ENCODE measurements around the gene GBE1. TPM values are rescaled to one million over a fixed set of nuclear protein-coding genes. Genes with fewer than 3 reads are reported as not detected.

The GBE1 gene
- polyA plus RNA-seq, 1 donor (not counting 4 experiments of a cell fraction or from before 2014, with no cell fraction given): 30.2 TPM

GRCh38 chr3:81490541-81491288 is 270.7 kb downstream of the GBE1 start:
- FAIRE-seq (peak; percentile 85), DNase-seq (ENCODE audit: low read depth, low spot score) (peak; percentile 60)
- Histone ChIP-seq H3K27me3 (ENCODE audit: control insufficient read depth, extremely low read depth, insufficient read depth, low read length) (no peaks in the 10 kb centered on the region), H3K9ac (ENCODE audit: control insufficient read depth, extremely low read depth, insufficient read depth, low read length) (no peak overlapping the region), H3K4me1 (ENCODE audit: control insufficient read depth, extremely low read depth, insufficient read depth, low read length) (peaks cover 3% of the 10 kb centered on the region), H4K20me1 (ENCODE audit: control insufficient read depth, extremely low read depth, insufficient read depth, low read length) (no peaks in the 10 kb centered on the region), H3K4me2 (ENCODE audit: control insufficient read depth, extremely low read depth, insufficient read depth, low read depth, low read length) (no peak overlapping the region), H3K36me3 (ENCODE audit: control insufficient read depth in 2 of 2, extremely low read depth in 1 of 2, insufficient read depth in 2 of 2, low read length in 2 of 2) (no peaks in the 10 kb centered on the region), H3K9me1 (ENCODE audit: control insufficient read depth, extremely low read depth, insufficient read depth, low read length) (no peaks in the 10 kb centered on the region), H3K4me3 (ENCODE audit: control insufficient read depth in 2 of 3, extremely low read depth in 1 of 3, insufficient read depth in 2 of 3, low read depth in 1 of 3, low read length in 3 of 3) (no peak overlapping the region), H2AFZ (ENCODE audit: control insufficient read depth, low read length) (no peak overlapping the region), H3K27ac (ENCODE audit: control insufficient read depth, insufficient read depth, low read length) (no peak overlapping the region), H3K79me2 (ENCODE audit: control insufficient read depth, insufficient read depth, low read length) (no peaks in the 10 kb centered on the region), H3K9me3 (ENCODE audit: control insufficient read depth, low read depth, low read length) (no peaks in the 10 kb centered on the region)
- dilution Hi-C loops (cut with MboI; ENCODE audit: extremely low pct_ligation_motif_present, low sequenced_read_pairs): no loop called here
- TF ChIP-seq, protein P1, sequence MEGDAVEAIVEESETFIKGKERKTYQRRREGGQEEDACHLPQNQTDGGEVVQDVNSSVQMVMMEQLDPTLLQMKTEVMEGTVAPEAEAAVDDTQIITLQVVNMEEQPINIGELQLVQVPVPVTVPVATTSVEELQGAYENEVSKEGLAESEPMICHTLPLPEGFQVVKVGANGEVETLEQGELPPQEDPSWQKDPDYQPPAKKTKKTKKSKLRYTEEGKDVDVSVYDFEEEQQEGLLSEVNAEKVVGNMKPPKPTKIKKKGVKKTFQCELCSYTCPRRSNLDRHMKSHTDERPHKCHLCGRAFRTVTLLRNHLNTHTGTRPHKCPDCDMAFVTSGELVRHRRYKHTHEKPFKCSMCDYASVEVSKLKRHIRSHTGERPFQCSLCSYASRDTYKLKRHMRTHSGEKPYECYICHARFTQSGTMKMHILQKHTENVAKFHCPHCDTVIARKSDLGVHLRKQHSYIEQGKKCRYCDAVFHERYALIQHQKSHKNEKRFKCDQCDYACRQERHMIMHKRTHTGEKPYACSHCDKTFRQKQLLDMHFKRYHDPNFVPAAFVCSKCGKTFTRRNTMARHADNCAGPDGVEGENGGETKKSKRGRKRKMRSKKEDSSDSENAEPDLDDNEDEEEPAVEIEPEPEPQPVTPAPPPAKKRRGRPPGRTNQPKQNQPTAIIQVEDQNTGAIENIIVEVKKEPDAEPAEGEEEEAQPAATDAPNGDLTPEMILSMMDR (optimal IDR thresholded peaks at IDR 0.05 in 1 of 3, IDR thresholded peaks at IDR 0.05 in 1 of 3, conservative IDR thresholded peaks at IDR 0.05 in 1 of 3; ENCODE audit: extremely low read depth in 1 of 3, insufficient read depth in 2 of 3, low read length in 3 of 3): peak; percentile 73 to 85 (median 82)
- TF ChIP-seq EZH2 (IDR thresholded peaks at IDR 0.05; ENCODE audit: low read length): no peak

DNA sequence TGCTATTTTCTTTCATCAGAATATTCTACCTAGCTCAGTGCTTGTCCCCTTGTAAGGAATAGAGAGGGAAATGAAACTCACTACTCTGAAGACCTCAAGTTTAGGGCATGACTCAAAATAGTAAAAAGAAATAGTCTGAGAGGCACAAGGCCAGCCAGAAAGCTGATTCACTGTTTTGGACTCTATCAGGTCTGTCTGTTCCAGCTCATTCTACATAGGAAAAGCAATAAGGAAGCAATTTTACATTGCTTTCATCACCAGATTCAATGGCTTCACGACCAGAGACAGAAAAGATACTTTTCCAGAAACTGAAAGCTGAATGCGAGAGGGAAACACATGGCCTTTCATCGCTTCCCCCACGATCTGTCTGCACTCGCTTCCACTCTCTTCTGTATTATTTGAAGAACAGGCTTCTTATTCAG is 276.0 kb downstream of the GBE1 start:
- peaks cover 9% of the 10 kb centered on the region for H3K4me1 ChIP-seq (ENCODE audit: control insufficient read depth, extremely low read depth, insufficient read depth, low read length)
- peak overlapping the region; percentile 74 for H3K4me2 ChIP-seq (ENCODE audit: control insufficient read depth, extremely low read depth, insufficient read depth, low read depth, low read length)
- H3K9me1 ChIP-seq (ENCODE audit: control insufficient read depth, extremely low read depth, insufficient read depth, low read length): no peaks in the 10 kb centered on the region
- H3K27me3 ChIP-seq (ENCODE audit: control insufficient read depth, extremely low read depth, insufficient read depth, low read length): no peaks in the 10 kb centered on the region
- H3K27ac ChIP-seq (ENCODE audit: control insufficient read depth, insufficient read depth, low read length): no peak overlapping the region
- H2AFZ ChIP-seq (ENCODE audit: control insufficient read depth, low read length): peak overlapping the region; percentile 80
- no peaks in the 10 kb centered on the region for H4K20me1 ChIP-seq (ENCODE audit: control insufficient read depth, extremely low read depth, insufficient read depth, low read length)
- FAIRE-seq (peak; percentile 79), DNase-seq (ENCODE audit: low read depth, low spot score) (no peak)
- TF ChIP-seq EZH2 (IDR thresholded peaks at IDR 0.05; ENCODE audit: low read length): no peak
- TF ChIP-seq, protein P1 (optimal IDR thresholded peaks at IDR 0.05 in 1 of 3, IDR thresholded peaks at IDR 0.05 in 1 of 3, conservative IDR thresholded peaks at IDR 0.05 in 1 of 3; ENCODE audit: extremely low read depth in 1 of 3, insufficient read depth in 2 of 3, low read length in 3 of 3): no peak
- no peak overlapping the region for H3K9ac ChIP-seq (ENCODE audit: control insufficient read depth, extremely low read depth, insufficient read depth, low read length)
- H3K36me3 ChIP-seq (ENCODE audit: control insufficient read depth in 2 of 2, extremely low read depth in 1 of 2, insufficient read depth in 2 of 2, low read length in 2 of 2): no peaks in the 10 kb centered on the region
- H3K79me2 ChIP-seq (ENCODE audit: control insufficient read depth, insufficient read depth, low read length): no peaks in the 10 kb centered on the region
- H3K9me3 ChIP-seq (ENCODE audit: control insufficient read depth, low read depth, low read length): no peaks in the 10 kb centered on the region
- dilution Hi-C loops (cut with MboI; ENCODE audit: extremely low pct_ligation_motif_present, low sequenced_read_pairs): no loop called here
- H3K4me3 ChIP-seq (ENCODE audit: control insufficient read depth in 2 of 3, extremely low read depth in 1 of 3, insufficient read depth in 2 of 3, low read depth in 1 of 3, low read length in 3 of 3): peak overlapping the region in 2 of 3 experiments; percentile 4 to 24

All from keratinocyte (primary cell).